Hepatocyte (in vitro differentiated cells): ENCODE measurements around the gene CD44.

ENCODE experiments used
- EZH2 ChIP-seq: fragments of 200-600 bp; sonication (generic); IDR thresholded peaks from 2 replicates; pipeline ENCODE4 v1.6.1; 2016; ENCODE audit warnings: antibody characterized with exemption, mild to moderate bottlenecking, borderline replicate concordance
- EZH2phosphoT487 ChIP-seq: fragments of 200-600 bp; sonication (generic); IDR thresholded peaks from one replicate; pipeline ENCODE4 v1.6.1; 2018; ENCODE audit warnings: antibody characterized with exemption, mild to moderate bottlenecking, low read depth, moderate library complexity; ENCODE audit not compliant: unreplicated experiment, severe bottlenecking
- TF ChIP-seq, protein P1 (sequence below): fragments of 200-600 bp; sonication (generic); IDR thresholded peaks from 2 replicates; pipeline ENCODE4 v1.5.1; 2016; ENCODE audit warnings: antibody characterized with exemption, mild to moderate bottlenecking; ENCODE audit not compliant: poor library complexity

DNA sequence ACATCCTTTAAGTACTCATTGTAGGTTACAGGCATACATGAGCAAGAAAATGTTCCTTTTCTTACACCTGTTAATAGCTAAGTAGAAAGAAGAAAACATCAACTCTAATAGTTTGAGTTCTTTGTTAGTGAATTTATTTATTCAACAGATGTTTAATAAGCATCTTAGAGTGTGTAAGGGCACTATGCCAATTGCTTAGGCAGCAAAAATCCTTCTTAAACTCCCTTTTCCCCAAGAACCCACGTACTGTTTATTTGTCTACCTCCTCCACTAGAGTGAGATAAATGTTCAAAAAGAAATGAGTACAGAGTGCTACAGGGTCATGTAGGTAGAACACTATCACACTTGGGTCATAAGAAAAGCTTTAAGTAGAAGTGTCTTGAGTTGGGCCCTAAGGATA is 131.4 kb downstream of the CD44 start:
- TF ChIP-seq, protein P1, sequence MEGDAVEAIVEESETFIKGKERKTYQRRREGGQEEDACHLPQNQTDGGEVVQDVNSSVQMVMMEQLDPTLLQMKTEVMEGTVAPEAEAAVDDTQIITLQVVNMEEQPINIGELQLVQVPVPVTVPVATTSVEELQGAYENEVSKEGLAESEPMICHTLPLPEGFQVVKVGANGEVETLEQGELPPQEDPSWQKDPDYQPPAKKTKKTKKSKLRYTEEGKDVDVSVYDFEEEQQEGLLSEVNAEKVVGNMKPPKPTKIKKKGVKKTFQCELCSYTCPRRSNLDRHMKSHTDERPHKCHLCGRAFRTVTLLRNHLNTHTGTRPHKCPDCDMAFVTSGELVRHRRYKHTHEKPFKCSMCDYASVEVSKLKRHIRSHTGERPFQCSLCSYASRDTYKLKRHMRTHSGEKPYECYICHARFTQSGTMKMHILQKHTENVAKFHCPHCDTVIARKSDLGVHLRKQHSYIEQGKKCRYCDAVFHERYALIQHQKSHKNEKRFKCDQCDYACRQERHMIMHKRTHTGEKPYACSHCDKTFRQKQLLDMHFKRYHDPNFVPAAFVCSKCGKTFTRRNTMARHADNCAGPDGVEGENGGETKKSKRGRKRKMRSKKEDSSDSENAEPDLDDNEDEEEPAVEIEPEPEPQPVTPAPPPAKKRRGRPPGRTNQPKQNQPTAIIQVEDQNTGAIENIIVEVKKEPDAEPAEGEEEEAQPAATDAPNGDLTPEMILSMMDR = no peak
- TF ChIP-seq EZH2 (no peak), EZH2phosphoT487 (no peak)
